Ishikawa (cell line): ENCODE measurements around the gene ATG16L1.

Experiments used
- CEBPB ChIP-seq: IDR thresholded peaks from 2 replicates; pipeline ENCODE4 v1.6.1; 2012
- CREB1 ChIP-seq: IDR thresholded peaks from 2 replicates; pipeline ENCODE4 v1.6.1; 2012; ENCODE audit warnings: low read depth
- EGR1 ChIP-seq: IDR thresholded peaks from 2 replicates; pipeline ENCODE4 v1.6.1; 2012
- EP300 ChIP-seq: IDR thresholded peaks from 2 replicates; pipeline ENCODE4 v1.6.1; 2012; ENCODE audit warnings: borderline replicate concordance
- FOXM1 ChIP-seq: IDR thresholded peaks from 2 replicates; pipeline ENCODE4 v1.6.1; 2012; ENCODE audit warnings: low read depth, borderline replicate concordance
- NFIC ChIP-seq: IDR thresholded peaks from 2 replicates; pipeline ENCODE4 v1.6.1; 2012
- RAD21 ChIP-seq: IDR thresholded peaks from 2 replicates; pipeline ENCODE4 v1.6.1; 2012; ENCODE audit warnings: low read depth
- TAF1 ChIP-seq: IDR thresholded peaks from 2 replicates; pipeline ENCODE4 v1.6.1; 2012; ENCODE audit warnings: low read depth, mild to moderate bottlenecking
- TCF12 ChIP-seq: IDR thresholded peaks from 2 replicates; pipeline ENCODE4 v1.6.1; 2012; ENCODE audit warnings: low read depth
- TEAD4 ChIP-seq: IDR thresholded peaks from 2 replicates; pipeline ENCODE4 v1.6.1; 2012
- YY1 ChIP-seq: IDR thresholded peaks from 2 replicates; pipeline ENCODE4 v1.6.1; 2012; ENCODE audit warnings: low read depth
- ZBTB7A ChIP-seq: IDR thresholded peaks from 2 replicates; pipeline ENCODE4 v1.6.1; 2012; ENCODE audit warnings: low read depth
- TF ChIP-seq, protein P1 (sequence below): IDR thresholded peaks from 2 replicates; pipeline ENCODE4 v1.6.1; 2012
- TF ChIP-seq, protein P2 (sequence below): IDR thresholded peaks from 2 replicates; pipeline ENCODE4 v1.6.1; 2012
- TF ChIP-seq, protein P3 (sequence below): IDR thresholded peaks from 2 replicates; pipeline ENCODE4 v1.6.1; 2012; ENCODE audit warnings: low read depth, mild to moderate bottlenecking

The ATG16L1 gene

DNA sequence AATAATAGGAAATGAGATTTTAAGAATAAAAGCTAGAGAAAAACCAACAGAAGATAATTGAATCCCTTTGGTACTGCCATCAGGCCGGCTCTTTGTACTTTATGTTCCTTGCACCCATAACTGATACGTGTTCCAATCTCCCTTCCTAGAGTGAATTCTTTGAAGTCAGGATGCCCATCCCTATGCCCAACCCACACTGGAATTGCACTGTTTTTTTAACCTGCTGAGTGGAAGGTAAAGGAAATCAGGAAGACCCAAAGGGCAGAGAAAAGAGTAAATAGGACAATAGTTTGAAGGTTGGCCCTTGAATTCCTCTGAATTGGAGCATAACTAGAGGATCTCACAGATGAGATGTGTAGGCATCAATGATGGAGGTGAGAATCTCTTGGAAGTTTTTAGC is 4.4 kb upstream of the ATG16L1 start:
- no peak for TF ChIP-seq TAF1
- no peak for TF ChIP-seq TCF12
- no peak for TF ChIP-seq FOXM1
- TF ChIP-seq, protein P1, sequence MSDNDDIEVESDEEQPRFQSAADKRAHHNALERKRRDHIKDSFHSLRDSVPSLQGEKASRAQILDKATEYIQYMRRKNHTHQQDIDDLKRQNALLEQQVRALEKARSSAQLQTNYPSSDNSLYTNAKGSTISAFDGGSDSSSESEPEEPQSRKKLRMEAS: no peak
- TF ChIP-seq TEAD4: no peak
- no peak for TF ChIP-seq YY1
- no peak for TF ChIP-seq RAD21
- TF ChIP-seq, protein P2, sequence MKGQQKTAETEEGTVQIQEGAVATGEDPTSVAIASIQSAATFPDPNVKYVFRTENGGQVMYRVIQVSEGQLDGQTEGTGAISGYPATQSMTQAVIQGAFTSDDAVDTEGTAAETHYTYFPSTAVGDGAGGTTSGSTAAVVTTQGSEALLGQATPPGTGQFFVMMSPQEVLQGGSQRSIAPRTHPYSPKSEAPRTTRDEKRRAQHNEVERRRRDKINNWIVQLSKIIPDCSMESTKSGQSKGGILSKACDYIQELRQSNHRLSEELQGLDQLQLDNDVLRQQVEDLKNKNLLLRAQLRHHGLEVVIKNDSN: no peak
- no peak for TF ChIP-seq NFIC
- TF ChIP-seq, protein P3, sequence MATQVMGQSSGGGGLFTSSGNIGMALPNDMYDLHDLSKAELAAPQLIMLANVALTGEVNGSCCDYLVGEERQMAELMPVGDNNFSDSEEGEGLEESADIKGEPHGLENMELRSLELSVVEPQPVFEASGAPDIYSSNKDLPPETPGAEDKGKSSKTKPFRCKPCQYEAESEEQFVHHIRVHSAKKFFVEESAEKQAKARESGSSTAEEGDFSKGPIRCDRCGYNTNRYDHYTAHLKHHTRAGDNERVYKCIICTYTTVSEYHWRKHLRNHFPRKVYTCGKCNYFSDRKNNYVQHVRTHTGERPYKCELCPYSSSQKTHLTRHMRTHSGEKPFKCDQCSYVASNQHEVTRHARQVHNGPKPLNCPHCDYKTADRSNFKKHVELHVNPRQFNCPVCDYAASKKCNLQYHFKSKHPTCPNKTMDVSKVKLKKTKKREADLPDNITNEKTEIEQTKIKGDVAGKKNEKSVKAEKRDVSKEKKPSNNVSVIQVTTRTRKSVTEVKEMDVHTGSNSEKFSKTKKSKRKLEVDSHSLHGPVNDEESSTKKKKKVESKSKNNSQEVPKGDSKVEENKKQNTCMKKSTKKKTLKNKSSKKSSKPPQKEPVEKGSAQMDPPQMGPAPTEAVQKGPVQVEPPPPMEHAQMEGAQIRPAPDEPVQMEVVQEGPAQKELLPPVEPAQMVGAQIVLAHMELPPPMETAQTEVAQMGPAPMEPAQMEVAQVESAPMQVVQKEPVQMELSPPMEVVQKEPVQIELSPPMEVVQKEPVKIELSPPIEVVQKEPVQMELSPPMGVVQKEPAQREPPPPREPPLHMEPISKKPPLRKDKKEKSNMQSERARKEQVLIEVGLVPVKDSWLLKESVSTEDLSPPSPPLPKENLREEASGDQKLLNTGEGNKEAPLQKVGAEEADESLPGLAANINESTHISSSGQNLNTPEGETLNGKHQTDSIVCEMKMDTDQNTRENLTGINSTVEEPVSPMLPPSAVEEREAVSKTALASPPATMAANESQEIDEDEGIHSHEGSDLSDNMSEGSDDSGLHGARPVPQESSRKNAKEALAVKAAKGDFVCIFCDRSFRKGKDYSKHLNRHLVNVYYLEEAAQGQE: no peak
- no peak for TF ChIP-seq CEBPB
- TF ChIP-seq ZBTB7A: no peak
- no peak for TF ChIP-seq EGR1
- TF ChIP-seq CREB1: no peak
- no peak for TF ChIP-seq EP300

DNA sequence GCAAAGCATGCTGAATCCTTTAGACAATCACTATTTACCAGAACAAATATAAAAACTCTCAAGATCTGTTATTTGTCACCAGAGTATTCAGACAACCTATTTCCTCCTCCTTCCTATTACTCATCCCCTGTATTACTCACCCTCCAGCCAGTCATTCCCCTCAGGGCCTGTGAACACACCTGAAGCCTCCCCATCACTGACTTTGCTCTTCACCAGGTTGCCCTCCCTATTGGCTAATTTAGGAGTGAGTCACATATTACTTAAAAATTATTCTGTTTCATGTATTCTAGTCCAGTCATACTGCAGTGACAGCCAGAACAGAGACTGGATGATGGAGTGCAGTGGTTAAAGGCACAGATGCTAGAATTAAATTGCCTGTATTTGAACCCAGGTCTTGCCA is 3.7 kb upstream of the ATG16L1 start:
- TF ChIP-seq, protein P1: no peak
- peak; percentile 43; the same call in 1 of the 2 replicates for TF ChIP-seq EP300

DNA sequence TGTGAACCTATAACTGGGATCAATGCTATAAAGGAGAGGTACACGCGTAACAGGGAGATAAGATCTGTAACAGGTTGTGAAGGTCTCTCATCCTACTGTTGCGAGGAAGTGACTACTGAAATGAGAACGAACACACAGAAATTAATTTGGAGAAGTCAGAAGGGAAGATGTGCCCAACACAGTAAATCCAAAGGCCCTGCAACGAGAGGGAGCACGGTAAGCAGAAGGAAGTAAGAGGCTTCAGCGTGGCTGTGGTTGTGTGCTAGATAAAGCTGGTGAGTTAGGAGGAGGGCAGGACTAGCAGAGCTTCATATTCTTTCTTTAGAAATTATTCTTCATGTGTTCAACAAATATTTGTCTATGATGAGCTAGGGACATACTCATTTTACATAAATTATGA is 2.5 kb upstream of the ATG16L1 start:
- TF ChIP-seq YY1: no peak
- TF ChIP-seq EP300: no peak
- no peak for TF ChIP-seq RAD21
- no peak for TF ChIP-seq FOXM1
- no peak for TF ChIP-seq TAF1
- TF ChIP-seq, protein P3: no peak
- TF ChIP-seq ZBTB7A: no peak
- no peak for TF ChIP-seq TEAD4
- TF ChIP-seq EGR1: no peak
- TF ChIP-seq CREB1: no peak
- no peak for TF ChIP-seq TCF12
- TF ChIP-seq CEBPB: no peak
- TF ChIP-seq, protein P2: no peak
- TF ChIP-seq NFIC: no peak
- TF ChIP-seq, protein P1: no peak

DNA sequence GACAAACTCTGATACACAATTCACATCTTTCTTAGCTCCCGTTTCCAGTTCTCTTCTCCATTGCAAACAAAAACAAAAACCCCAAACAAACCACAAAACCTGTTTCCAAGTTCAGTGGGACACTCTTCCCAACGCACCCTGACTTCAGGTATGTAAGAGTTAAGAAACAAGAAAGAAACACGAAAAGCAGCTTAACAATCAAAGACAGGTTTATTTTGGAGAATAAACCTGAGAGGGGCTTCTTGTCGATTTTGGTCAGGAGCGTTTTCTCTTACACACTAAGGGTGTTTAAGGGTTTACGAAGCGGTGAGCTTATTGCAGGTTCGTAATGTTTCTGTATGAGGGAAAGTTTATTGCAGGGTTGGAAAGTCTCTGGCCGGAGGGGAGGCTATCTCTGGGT is 905 bp upstream of the ATG16L1 start:
- TF ChIP-seq TCF12 (no peak), YY1 (no peak), RAD21 (no peak), EGR1 (no peak), EP300 (no peak), TAF1 (no peak), NFIC (no peak), ZBTB7A (no peak), FOXM1 (no peak), TEAD4 (no peak), CEBPB (no peak), CREB1 (no peak)
- TF ChIP-seq, protein P3: no peak
- TF ChIP-seq, protein P1: no peak
- TF ChIP-seq, protein P2: no peak
